ENCODE measurements around the gene MAPK10.

MAPK10 gene

GRCh38 chr4:85952972-85953650 is 406.7 kb downstream of the MAPK10 start:
- no peaks in the 10 kb centered on the region for H3K27me3 ChIP-seq (ENCODE audit: insufficient read depth, low read length)
- H2AFZ ChIP-seq (ENCODE audit: low read depth, low read length), result no peak overlapping the region
- H3K4me1 ChIP-seq (ENCODE audit: insufficient read depth, low read length), result peaks cover 6% of the 10 kb centered on the region
- H3K9me3 ChIP-seq (ENCODE audit: low read length), result no peaks in the 10 kb centered on the region
- H3K4me3 ChIP-seq (ENCODE audit: low read length), result no peak overlapping the region
- H3K36me3 ChIP-seq (ENCODE audit: insufficient read depth, low read length), result no peaks in the 10 kb centered on the region

- H2AFZ ChIP-seq (ENCODE audit: low read depth, low read length), result no peak overlapping the region
- no peaks in the 10 kb centered on the region for H3K27me3 ChIP-seq (ENCODE audit: insufficient read depth, low read length)
- no peaks in the 10 kb centered on the region for H3K9me3 ChIP-seq (ENCODE audit: low read length)
- H3K4me3 ChIP-seq (ENCODE audit: low read length), result no peak overlapping the region
- H3K36me3 ChIP-seq (ENCODE audit: insufficient read depth, low read length), result no peaks in the 10 kb centered on the region
- H3K4me1 ChIP-seq (ENCODE audit: insufficient read depth, low read length), result peaks cover 6% of the 10 kb centered on the region
Observed at GRCh38 chr4:85952528-85952927, 407.3 kb downstream of the MAPK10 start.

- H3K4me3 ChIP-seq (ENCODE audit: low read length), result no peak overlapping the region
Observed at GRCh38 chr4:85951099-85951498, 408.8 kb downstream of the MAPK10 start.

GRCh38 chr4:85946821-85947220 is 413.0 kb downstream of the MAPK10 start:
- H2AFZ ChIP-seq (ENCODE audit: low read depth, low read length), result no peak overlapping the region
- no peak overlapping the region for H3K4me3 ChIP-seq (ENCODE audit: low read length)
- H3K4me1 ChIP-seq (ENCODE audit: insufficient read depth, low read length), result no peaks in the 10 kb centered on the region
- H3K27me3 ChIP-seq (ENCODE audit: insufficient read depth, low read length), result no peaks in the 10 kb centered on the region
- no peaks in the 10 kb centered on the region for H3K36me3 ChIP-seq (ENCODE audit: insufficient read depth, low read length)
- no peaks in the 10 kb centered on the region for H3K9me3 ChIP-seq (ENCODE audit: low read length)

More at GRCh38 chr4:85951099-85951498, 408.8 kb downstream of the MAPK10 start:
- no peak overlapping the region for H2AFZ ChIP-seq (ENCODE audit: low read depth, low read length)
- no peaks in the 10 kb centered on the region for H3K9me3 ChIP-seq (ENCODE audit: low read length)
- no peaks in the 10 kb centered on the region for H3K27me3 ChIP-seq (ENCODE audit: insufficient read depth, low read length)
- peaks cover 6% of the 10 kb centered on the region for H3K4me1 ChIP-seq (ENCODE audit: insufficient read depth, low read length)
- H3K36me3 ChIP-seq (ENCODE audit: insufficient read depth, low read length), result no peaks in the 10 kb centered on the region

- Histone ChIP-seq H3K4me1 (ENCODE audit: insufficient read depth, low read length) (no peaks in the 10 kb centered on the region), H3K9me3 (ENCODE audit: low read length) (no peaks in the 10 kb centered on the region), H3K36me3 (ENCODE audit: insufficient read depth, low read length) (no peaks in the 10 kb centered on the region), H3K4me3 (ENCODE audit: low read length) (no peak overlapping the region), H3K27me3 (ENCODE audit: insufficient read depth, low read length) (no peaks in the 10 kb centered on the region), H2AFZ (ENCODE audit: low read depth, low read length) (no peak overlapping the region)
Observed at GRCh38 chr4:85942107-85942506, 417.7 kb downstream of the MAPK10 start.

- Histone ChIP-seq H3K27me3 (ENCODE audit: insufficient read depth, low read length) (no peaks in the 10 kb centered on the region), H3K4me1 (ENCODE audit: insufficient read depth, low read length) (no peaks in the 10 kb centered on the region), H2AFZ (ENCODE audit: low read depth, low read length) (no peak overlapping the region), H3K36me3 (ENCODE audit: insufficient read depth, low read length) (no peaks in the 10 kb centered on the region), H3K9me3 (ENCODE audit: low read length) (no peaks in the 10 kb centered on the region), H3K4me3 (ENCODE audit: low read length) (no peak overlapping the region)
Observed at GRCh38 chr4:85940151-85940550, 419.7 kb downstream of the MAPK10 start.
